ENCODE results near the gene MAST1. TPM values are rescaled to one million over a fixed set of nuclear protein-coding genes. Genes with fewer than 3 reads are reported as not detected.
"Not testable (repeated sequence)": the region's sequence is repeated elsewhere in the genome, so short reads cannot be mapped to it uniquely, and the experiment has no call there.

The MAST1 gene
- total RNA-seq, 1 donor from 2014 or later = 0.15 TPM

DNA sequence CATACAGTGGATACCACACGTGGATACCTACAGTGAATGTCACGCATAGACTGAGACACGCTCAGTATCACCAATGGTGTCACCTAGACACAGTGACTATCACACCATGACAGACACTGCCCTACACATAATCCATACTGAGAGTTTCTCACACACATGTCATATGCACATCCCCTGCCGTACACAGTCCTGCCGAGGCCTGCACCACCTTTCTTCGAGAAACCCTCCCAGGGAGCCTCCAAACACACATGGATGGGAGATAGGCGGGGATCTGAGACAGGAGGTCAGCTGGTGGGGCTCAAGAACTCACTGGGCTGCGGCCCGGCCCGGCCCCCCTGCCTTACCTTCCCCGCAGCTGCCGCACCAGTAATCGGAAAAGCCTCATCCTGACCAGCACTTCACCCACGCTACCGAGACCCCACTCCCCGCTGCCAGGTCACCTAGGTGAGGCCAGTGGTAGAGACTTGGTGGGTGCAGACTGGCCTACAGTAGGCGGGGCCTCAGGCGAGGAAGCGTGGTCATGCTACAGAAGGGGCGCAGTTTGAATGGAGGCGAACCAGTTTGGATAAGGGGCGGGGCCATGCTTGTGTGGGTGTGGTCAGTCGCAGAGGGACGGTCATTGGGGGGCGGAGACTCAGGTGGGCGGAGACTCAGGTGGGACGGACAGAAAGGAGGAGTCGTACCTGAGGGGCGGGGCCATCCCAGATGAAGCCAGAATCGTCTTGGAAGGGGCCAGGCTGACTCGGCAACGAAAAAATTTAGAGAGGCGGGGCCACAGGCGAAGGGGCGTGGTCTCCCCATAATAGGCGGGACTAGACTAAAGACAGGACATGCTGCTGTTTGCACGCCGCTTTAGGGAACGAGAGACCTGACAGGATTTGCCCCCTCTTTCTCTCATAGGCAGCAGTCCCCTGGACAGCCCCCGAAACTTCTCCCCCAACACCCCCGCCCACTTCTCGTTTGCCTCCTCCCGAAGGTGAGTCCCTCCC lies 2.1 kb downstream of the MAST1 start:
- intact Hi-C loops (cut with DNase I) = loop anchor here (10.0 kb wide), 1 partner anchor 76 kb away; no protein-coding TSS in a partner anchor
- ATAC-seq (peak; percentile 74 to 84), DNase-seq (peak; percentile 77)
- peak overlapping the region; percentile 32 for H3K4me3 ChIP-seq
- H3K27ac ChIP-seq = no peak overlapping the region
- H3K36me3 ChIP-seq = no peaks in the 10 kb centered on the region
- TF ChIP-seq, protein P1, sequence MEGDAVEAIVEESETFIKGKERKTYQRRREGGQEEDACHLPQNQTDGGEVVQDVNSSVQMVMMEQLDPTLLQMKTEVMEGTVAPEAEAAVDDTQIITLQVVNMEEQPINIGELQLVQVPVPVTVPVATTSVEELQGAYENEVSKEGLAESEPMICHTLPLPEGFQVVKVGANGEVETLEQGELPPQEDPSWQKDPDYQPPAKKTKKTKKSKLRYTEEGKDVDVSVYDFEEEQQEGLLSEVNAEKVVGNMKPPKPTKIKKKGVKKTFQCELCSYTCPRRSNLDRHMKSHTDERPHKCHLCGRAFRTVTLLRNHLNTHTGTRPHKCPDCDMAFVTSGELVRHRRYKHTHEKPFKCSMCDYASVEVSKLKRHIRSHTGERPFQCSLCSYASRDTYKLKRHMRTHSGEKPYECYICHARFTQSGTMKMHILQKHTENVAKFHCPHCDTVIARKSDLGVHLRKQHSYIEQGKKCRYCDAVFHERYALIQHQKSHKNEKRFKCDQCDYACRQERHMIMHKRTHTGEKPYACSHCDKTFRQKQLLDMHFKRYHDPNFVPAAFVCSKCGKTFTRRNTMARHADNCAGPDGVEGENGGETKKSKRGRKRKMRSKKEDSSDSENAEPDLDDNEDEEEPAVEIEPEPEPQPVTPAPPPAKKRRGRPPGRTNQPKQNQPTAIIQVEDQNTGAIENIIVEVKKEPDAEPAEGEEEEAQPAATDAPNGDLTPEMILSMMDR (IDR thresholded peaks at IDR 0.05) = no peak
- H3K27me3 ChIP-seq (ENCODE audit: low read depth) = peaks cover 87% of the 10 kb centered on the region
- H3K4me1 ChIP-seq = peaks cover 15% of the 10 kb centered on the region
- no peaks in the 10 kb centered on the region for H3K9me3 ChIP-seq

DNA sequence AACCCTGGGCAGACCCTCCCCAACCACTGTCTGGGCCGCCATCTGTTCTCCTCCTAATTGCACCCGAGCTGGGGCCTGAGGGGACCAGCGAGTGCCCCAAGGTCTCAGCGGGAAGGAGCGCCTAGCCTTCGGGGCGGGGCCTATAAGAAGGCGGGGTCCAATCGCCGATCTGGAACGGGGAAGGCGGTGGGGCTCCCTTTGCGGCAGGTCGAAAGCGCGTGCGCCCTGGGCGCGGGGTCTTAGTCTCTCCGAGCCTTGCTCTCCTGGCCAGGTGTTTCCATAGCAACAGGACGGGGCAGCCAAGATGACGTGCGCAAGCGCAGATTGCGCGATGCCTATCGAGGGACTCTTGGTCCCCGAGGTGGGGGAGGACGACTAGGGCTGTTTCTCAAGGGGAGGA lies 2.8 kb downstream of the MAST1 start:
- H3K9me3 ChIP-seq = no peaks in the 10 kb centered on the region
- peak overlapping the region; percentile 32 for H3K4me3 ChIP-seq
- no peaks in the 10 kb centered on the region for H3K36me3 ChIP-seq
- no peak overlapping the region for H3K27ac ChIP-seq
- peaks cover 15% of the 10 kb centered on the region for H3K4me1 ChIP-seq
- peaks cover 87% of the 10 kb centered on the region for H3K27me3 ChIP-seq (ENCODE audit: low read depth)
- DNase-seq (peak; percentile 50), ATAC-seq (peak in 1 of 2 donors; percentile 10)
- intact Hi-C loops (cut with DNase I) = loop anchor here (10.0 kb wide), 1 partner anchor 76 kb away; no protein-coding TSS in a partner anchor
- TF ChIP-seq, protein P1 (IDR thresholded peaks at IDR 0.05) = no peak

DNA sequence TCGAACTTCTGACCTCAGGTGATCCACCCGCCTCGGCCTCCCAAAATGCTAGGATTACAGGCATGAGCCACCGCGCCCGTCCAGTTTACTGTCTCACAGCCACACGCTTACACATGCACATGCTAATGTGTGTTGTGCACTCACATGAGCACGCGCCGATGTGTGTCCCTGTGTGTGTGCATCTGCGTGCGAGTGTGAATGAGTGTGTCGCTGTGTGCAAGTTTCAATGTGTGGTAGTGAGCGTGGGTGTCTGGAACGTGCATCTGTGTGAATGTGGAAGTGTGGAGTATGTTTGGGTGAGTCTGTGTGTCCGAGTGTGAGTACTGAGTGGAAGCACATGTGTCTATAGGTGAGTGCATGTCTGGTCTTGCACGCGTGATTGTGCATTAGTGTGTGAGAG lies 4.2 kb downstream of the MAST1 start:
- H3K4me1 ChIP-seq = peaks cover 19% of the 10 kb centered on the region
- intact Hi-C loops (cut with DNase I) = loop anchor here (10.0 kb wide), 1 partner anchor 78 kb away; no protein-coding TSS in a partner anchor
- TF ChIP-seq, protein P1 (IDR thresholded peaks at IDR 0.05) = no peak
- no peak overlapping the region for H3K4me3 ChIP-seq
- no peaks in the 10 kb centered on the region for H3K36me3 ChIP-seq
- peaks cover 88% of the 10 kb centered on the region for H3K27me3 ChIP-seq (ENCODE audit: low read depth)
- H3K27ac ChIP-seq = no peak overlapping the region
- DNase-seq = no peak
- H3K9me3 ChIP-seq = no peaks in the 10 kb centered on the region
- no peak for ATAC-seq

DNA sequence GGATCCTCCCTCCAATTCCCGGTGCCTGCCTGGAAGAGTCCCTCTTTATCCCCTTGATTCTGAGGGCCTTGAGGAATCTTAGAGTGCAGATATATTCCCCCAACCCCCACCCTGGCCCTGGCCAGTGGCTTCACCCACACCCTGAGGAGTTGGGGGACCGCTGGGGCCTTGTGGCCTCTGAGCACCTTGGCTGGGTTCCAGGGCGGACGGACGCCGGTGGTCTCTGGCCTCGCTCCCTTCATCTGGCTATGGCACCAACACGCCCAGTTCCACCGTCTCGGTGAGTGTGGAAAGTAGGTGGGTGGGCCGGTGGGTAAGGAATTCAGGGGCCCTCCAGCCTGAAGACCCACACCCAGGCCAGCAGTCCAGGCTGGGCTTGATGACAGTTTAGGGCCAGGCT lies 5.0 kb downstream of the MAST1 start:
- Histone ChIP-seq H3K36me3 (no peaks in the 10 kb centered on the region), H3K27me3 (ENCODE audit: low read depth) (peaks cover 82% of the 10 kb centered on the region)
- intact Hi-C loops (cut with DNase I) = loop anchor here (10.0 kb wide), 1 partner anchor 79 kb away; no protein-coding TSS in a partner anchor

DNA sequence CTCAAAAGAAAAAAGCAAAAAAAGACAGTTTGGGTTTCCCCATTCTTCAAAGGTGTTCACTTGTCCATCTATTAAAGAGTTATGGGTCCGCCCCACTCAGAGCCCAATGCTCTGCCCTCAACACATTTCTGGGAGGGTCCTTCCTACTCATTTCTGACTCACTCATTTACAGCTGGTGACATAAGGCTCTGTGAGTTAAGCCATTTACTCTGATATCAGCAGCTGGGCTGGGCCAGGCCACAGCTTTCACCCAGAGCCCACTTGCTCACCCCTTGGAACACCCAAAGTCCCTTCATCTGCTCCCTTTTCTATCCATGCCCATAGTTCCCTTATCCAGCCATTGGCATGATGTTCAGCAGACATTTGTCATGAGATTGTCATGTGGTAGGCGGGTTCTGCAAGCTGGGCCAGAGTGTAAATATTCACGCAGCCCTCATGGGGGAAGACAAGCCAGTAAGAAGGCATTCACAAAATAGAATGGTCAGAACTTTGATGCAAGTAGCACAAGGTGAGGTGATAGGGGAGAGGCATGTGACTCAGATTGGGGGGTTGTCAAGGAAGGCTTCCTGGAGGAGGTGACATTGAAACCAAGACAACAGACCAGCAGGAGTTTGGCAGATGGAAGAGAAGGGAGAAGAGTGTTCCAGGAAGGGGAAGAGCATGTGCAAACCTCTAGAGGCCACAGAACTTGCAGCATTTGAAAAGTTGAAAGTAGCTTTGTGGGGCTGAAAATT lies 5.9 kb downstream of the MAST1 start:
- no peak for ATAC-seq
- H3K9me3 ChIP-seq = no peaks in the 10 kb centered on the region
- intact Hi-C loops (cut with DNase I) = loop anchor here (10.0 kb wide), 1 partner anchor 79 kb away; no protein-coding TSS in a partner anchor

More for the DNA sequence above, 5.0 kb downstream of the MAST1 start:
- H3K27ac ChIP-seq = no peak overlapping the region
- no peaks in the 10 kb centered on the region for H3K9me3 ChIP-seq
- peaks cover 23% of the 10 kb centered on the region for H3K4me1 ChIP-seq
- ATAC-seq = no peak
- TF ChIP-seq, protein P1 (IDR thresholded peaks at IDR 0.05) = no peak
- H3K4me3 ChIP-seq = no peak overlapping the region
- no peak for DNase-seq

DNA sequence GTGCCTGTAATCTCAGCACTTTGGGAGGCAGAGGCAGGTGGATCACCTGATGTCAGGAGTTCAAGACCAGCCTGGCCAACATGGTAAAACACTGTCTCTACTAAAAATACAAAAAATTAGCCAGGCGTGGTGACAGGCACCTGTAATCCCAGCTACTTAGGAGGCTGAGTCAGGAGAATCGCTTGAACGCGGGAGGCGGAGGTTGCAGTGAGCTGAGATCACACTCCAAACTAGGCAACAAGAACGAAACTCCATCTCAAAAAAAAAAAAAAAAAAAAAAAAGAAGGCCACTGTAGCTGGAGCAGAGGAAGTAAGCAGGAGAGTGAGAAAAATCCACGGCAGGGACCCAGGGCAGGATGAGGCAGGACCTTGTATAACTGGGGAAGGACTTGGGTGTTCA lies 8.3 kb downstream of the MAST1 start:
- H3K27ac ChIP-seq, H3K36me3 ChIP-seq, ATAC-seq, H3K4me3 ChIP-seq, H3K9me3 ChIP-seq, DNase-seq, H3K4me1 ChIP-seq: not testable (repeated sequence)
- peaks cover 51% of the 10 kb centered on the region for H3K27me3 ChIP-seq (ENCODE audit: low read depth)
- intact Hi-C loops (cut with DNase I) = loop anchor here (10.0 kb wide), 1 partner anchor 82 kb away; no protein-coding TSS in a partner anchor

More for the DNA sequence above, 5.9 kb downstream of the MAST1 start:
- H3K4me1 ChIP-seq = peaks cover 17% of the 10 kb centered on the region
- no peak overlapping the region for H3K27ac ChIP-seq
- TF ChIP-seq, protein P1 (IDR thresholded peaks at IDR 0.05) = no peak
- H3K4me3 ChIP-seq = no peak overlapping the region
- DNase-seq = no peak
- no peaks in the 10 kb centered on the region for H3K36me3 ChIP-seq
- H3K27me3 ChIP-seq (ENCODE audit: low read depth) = peaks cover 74% of the 10 kb centered on the region
